ENCODE results near the gene ALDH9A1.

The ALDH9A1 gene

GRCh38 chr1:165623624-165624023, 74.7 kb downstream of the ALDH9A1 start:
- no peak for DNase-seq (ENCODE audit: low spot score)

- DNase-seq (ENCODE audit: low spot score), result no peak
Measured at GRCh38 chr1:165619647-165620151, 78.7 kb downstream of the ALDH9A1 start.

GRCh38 chr1:165616987-165617546, 81.3 kb downstream of the ALDH9A1 start:
- DNase-seq (ENCODE audit: low spot score), result no peak

GRCh38 chr1:165616054-165616612, 82.2 kb downstream of the ALDH9A1 start:
- no peak for DNase-seq (ENCODE audit: low spot score)
